Stimulated activated CD4-positive, alpha-beta T cell treated with anti-CD3 and anti-CD28 coated beads, TNF-alpha, amount 100 ng/mL, for 24 hours (primary cell): ENCODE data around the gene TRHDE.

Experiments used
- DNase-seq, 3 experiments: peaks; one replicate each; pipeline ENCODE4 v3.0.0-alpha.2; 2020; ENCODE audit warnings: low read depth in 3 of 3

TRHDE gene

DNA sequence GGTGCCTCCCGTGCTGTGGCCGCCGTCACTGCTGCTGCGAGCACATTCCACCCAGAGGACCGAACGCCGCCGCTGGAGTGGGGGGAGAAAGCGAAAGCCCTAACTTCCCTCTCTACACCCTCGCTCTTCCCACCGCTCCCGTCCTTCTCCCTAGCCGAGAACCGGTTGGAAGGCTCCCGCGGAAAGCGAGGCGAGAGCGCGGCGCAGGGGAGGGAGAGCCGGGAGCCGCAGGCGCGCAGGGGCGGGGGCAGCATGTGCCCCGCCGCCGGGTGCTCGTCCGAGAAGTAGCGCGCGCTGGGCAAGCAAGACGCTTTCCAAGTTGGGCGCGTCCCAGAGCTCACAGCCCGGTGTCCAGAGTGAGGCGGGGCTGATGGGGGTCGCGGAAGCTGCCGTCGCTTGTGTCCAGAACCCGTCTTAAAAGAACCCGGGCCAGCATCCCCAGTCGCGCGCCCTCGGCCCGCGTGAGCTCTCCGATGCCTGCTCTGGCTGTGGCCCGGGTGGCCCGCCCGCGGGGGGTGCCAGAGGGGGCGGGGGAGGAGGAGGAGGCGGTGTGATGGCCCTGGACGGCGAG lies at the start of gene TRHDE:
TSS of gene TRHDE (plus strand) at position 280 of the 571 bp plus-strand sequence. CDS start at position 554, 274 bp downstream.
- no peak for DNase-seq

GRCh38 chr12:72226510-72226909 lies 45.7 kb upstream of the TRHDE start:
- no peak for DNase-seq

GRCh38 chr12:72228424-72228823 lies 43.7 kb upstream of the TRHDE start:
- no peak for DNase-seq

DNA sequence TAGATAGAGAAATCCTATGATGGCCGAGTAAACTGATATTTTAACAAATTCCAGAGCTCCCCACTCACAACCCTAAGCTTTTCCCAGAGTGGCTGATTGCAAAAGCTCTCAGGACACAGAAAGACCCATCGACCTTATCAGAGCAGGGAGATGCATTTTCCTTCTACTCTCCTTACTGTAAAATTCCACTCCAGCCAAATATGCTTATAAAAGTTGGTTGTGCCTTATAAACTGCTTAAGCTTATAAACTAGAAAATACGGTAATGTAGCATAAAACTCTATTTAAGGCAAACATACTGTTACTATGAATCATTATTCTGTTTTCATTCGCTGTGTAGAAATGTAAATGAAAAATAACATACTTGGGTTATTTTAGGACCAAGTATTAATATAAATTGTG lies 41.6 kb upstream of the TRHDE start:
- no peak for DNase-seq

DNA sequence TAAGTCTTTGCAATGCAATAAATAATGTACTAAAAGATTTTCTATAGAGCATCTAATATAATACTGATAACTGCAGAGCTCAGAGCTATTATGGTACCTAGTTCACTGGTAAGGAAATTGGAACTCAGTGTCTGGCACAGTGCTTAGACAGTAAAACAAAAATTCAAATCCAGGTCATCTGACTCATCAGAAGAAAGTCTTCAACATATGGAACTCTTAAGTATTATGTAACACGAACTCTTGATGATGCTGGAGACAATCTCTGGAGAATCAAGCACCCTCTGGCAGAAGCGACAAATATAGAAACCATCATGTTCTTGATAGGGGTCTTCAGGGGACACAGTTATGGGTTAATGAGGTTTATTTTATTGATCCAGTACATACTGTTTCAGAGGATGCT lies 37.3 kb upstream of the TRHDE start:
- DNase-seq: no peak

GRCh38 chr12:72236071-72236705 lies 36.0 kb upstream of the TRHDE start:
- no peak for DNase-seq

- DNase-seq: no peak
These were observed 30.6 kb upstream of the TRHDE start for GRCh38 chr12:72241552-72241951.

GRCh38 chr12:72242946-72243345 lies 29.2 kb upstream of the TRHDE start:
- no peak for DNase-seq

DNA sequence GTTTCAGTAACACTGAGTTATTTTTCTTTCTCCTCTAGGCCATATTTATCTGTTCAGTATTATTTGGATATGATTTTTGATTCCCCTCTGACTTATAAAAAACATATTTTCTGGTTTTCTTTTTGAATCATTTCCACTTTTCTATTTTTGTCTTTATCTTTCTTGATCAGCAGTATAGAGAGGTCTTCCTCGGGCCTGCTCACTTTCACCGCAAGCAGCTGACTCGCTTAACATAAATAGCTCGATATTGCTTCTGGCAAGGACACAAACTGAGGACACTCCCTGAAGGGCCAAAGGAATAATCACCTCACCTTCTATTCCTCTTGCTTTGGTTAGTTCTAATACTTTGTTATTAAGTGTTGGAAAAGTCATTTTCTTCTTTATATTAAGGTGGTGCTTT lies 25.8 kb upstream of the TRHDE start:
- DNase-seq: no peak

GRCh38 chr12:72250346-72250745 lies 21.8 kb upstream of the TRHDE start:
- no peak for DNase-seq

- DNase-seq: no peak
These were observed 15.4 kb upstream of the TRHDE start for GRCh38 chr12:72256725-72257124.

DNA sequence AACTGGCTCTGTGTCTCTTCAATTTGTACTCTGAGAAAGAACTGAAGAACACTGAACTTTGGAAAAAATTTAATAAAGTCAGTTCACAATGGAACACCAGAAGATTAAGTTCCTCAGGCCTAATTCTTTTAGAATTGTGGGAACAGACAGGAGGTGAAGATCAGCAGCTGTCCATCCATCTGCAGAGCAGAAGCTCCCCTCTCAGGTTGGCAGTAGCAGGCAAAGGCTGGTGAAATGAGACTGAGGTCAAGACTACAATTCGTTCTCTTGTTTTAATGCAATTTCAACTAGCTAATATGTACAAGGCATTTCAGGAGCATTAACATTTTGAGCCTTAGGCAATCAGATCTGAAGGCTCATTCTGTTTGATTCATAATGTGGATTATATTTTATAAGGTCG lies 10.3 kb upstream of the TRHDE start:
- no peak for DNase-seq

DNA sequence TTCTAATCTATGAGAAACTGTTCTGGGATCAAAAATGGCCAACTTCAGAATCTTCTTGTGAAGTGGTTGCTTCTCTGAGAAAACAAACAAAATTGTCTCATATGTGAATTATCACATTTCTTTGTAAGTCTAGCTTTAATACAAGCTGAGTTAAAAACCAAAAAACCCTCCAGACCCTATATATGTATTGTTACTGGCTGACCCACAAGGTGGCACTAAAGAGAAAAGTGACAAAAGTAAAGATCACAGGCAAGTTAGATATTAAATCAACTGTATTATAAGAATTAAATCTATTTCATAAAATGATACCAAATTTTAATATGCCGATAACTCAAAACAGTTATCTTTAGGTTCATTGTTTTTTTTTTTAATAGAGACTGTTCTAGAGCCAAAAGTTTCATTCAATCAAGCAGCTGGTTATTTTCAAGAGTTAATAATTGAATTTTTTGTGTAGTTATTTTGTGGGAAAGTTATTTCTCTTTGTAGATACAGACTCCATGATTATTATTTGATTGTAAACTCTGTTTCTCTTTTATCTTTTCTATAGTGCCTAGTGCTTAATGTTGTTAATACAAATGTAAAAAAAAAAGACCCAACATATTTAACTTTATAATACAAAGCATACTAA lies 7.5 kb upstream of the TRHDE start:
- no peak for DNase-seq

GRCh38 chr12:72267974-72268373 lies 4.2 kb upstream of the TRHDE start:
- DNase-seq: no peak

GRCh38 chr12:72268386-72268785 lies 3.8 kb upstream of the TRHDE start:
- no peak for DNase-seq

- DNase-seq: no peak
These were observed 2.7 kb upstream of the TRHDE start for GRCh38 chr12:72269491-72269890.

- no peak for DNase-seq
These were observed 1.9 kb upstream of the TRHDE start for GRCh38 chr12:72270246-72270645.

GRCh38 chr12:72270961-72271360 lies 1.2 kb upstream of the TRHDE start:
- DNase-seq: no peak

DNA sequence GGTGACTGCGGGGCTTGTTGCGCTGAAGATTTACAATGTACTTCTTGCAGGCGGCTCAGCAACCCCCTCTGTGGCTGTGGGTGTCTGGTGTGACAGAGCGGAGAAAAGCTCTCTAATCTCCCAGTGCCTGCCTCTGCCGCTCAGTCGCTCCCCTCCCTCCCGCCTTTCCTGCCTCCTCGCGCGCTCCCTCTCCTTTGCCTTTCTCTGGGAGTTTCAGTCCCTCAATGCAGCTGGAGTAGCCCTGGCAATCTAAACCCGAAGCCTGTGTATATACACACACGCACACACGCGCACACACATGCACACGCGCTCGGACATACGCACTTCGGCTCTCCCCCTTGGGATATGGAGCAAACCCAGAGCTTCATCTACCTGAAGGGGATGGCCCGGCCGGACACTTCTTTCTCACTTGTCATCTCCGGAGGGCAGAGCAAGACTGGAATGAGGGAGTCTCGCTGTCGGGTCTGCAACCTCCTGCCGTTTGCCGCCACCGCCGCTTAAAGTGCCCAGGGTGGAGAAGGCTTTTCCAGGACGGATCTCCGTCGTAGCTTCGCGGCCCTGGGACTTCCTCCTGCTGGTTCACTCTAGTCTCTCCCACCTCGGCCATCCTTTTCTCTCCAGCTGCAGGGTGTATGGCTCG lies 599 bp upstream of the TRHDE start:
- DNase-seq: no peak

GRCh38 chr12:72272731-72273498 lies 745 bp downstream of the TRHDE start:
- DNase-seq: no peak

GRCh38 chr12:72273499-72273837 lies 1.3 kb downstream of the TRHDE start:
- no peak for DNase-seq

- no peak for DNase-seq
These were observed 1.7 kb downstream of the TRHDE start for GRCh38 chr12:72273851-72274351.
